Adrenal gland (tissue), 5 donors: ENCODE results near the gene NCCRP1.

Experiments
- POLR2A ChIP-seq, 2 donors: fragments of 450-650 bp; IDR thresholded peaks; one replicate each; pipeline ENCODE4 v1.6.1; 2017; ENCODE audit warnings: antibody characterized with exemption in 2 of 2, mild to moderate bottlenecking in 2 of 2, moderate library complexity in 1 of 2
- TF ChIP-seq, protein P1 (sequence below), 6 experiments: fragments of 450-650 bp in 4 of 6; fragments of 200-600 bp in 2 of 6; sonication (generic) in 1 of 6; IDR thresholded peaks; 1 replicate in 5 of 6; 2 replicates in 1 of 6; pipeline versions ENCODE4 v1.5.1 to v1.8.0; 2016 to 2021; ENCODE audit warnings: antibody characterized with exemption in 6 of 6, mild to moderate bottlenecking in 2 of 6, moderate library complexity in 1 of 6
- donor health status: DM: no; HTN: no; CAD: no.

DNA sequence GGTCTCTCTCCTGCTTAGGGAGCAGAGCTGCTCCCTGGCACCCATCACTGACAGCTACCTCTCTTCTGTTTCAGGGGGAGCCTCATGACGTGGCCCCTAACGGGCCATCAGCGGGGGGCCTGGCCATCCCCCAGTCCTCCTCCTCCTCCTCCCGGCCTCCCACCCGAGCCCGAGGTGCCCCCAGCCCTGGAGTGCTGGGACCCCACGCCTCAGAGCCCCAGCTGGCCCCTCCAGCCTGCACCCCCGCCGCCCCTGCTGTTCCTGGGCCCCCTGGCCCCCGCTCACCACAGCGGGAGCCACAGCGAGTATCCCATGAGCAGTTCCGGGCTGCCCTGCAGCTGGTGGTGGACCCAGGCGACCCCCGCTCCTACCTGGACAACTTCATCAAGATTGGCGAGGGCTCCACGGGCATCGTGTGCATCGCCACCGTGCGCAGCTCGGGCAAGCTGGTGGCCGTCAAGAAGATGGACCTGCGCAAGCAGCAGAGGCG is 23.2 kb upstream of the NCCRP1 start:
- TF ChIP-seq, protein P1, sequence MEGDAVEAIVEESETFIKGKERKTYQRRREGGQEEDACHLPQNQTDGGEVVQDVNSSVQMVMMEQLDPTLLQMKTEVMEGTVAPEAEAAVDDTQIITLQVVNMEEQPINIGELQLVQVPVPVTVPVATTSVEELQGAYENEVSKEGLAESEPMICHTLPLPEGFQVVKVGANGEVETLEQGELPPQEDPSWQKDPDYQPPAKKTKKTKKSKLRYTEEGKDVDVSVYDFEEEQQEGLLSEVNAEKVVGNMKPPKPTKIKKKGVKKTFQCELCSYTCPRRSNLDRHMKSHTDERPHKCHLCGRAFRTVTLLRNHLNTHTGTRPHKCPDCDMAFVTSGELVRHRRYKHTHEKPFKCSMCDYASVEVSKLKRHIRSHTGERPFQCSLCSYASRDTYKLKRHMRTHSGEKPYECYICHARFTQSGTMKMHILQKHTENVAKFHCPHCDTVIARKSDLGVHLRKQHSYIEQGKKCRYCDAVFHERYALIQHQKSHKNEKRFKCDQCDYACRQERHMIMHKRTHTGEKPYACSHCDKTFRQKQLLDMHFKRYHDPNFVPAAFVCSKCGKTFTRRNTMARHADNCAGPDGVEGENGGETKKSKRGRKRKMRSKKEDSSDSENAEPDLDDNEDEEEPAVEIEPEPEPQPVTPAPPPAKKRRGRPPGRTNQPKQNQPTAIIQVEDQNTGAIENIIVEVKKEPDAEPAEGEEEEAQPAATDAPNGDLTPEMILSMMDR (IDR thresholded peaks at IDR 0.05), result no peak
- no peak for TF ChIP-seq POLR2A (IDR thresholded peaks at IDR 0.05)
